GOT3 (cell line): ENCODE results near the gene EPB41L1.
A peak's percentile ranks its signal among the peaks of the same experiment; 100 is the strongest.
"Not testable (repeated sequence)": the region's sequence is repeated elsewhere in the genome, so short reads cannot be mapped to it uniquely, and the experiment has no call there.

ENCODE experiments used
- DNase-seq: peaks from one replicate; lab custom pipeline; 2025; ENCODE audit warnings: mixed read lengths; lab: John Stamatoyannopoulos, UW

Gene EPB41L1

GRCh38 chr20:36126836-36127527, 27.6 kb upstream of the EPB41L1 start:
- no peak for DNase-seq

- DNase-seq: peak; percentile 89
These were observed 25.9 kb upstream of the EPB41L1 start for GRCh38 chr20:36128463-36129159.

GRCh38 chr20:36129160-36129543, 25.4 kb upstream of the EPB41L1 start:
- DNase-seq: no peak

- no peak for DNase-seq
These were observed 24.1 kb upstream of the EPB41L1 start for GRCh38 chr20:36130390-36130789.

- no peak for DNase-seq
These were observed 21.7 kb upstream of the EPB41L1 start for GRCh38 chr20:36132802-36133211.

GRCh38 chr20:36133821-36134220, 20.7 kb upstream of the EPB41L1 start:
- no peak for DNase-seq

GRCh38 chr20:36135159-36135558, 19.4 kb upstream of the EPB41L1 start:
- DNase-seq: no peak

GRCh38 chr20:36135821-36136220, 18.7 kb upstream of the EPB41L1 start:
- DNase-seq: no peak

- DNase-seq: not testable (repeated sequence)
These were observed 17.2 kb upstream of the EPB41L1 start for GRCh38 chr20:36137313-36137712.

GRCh38 chr20:36141310-36141709, 13.2 kb upstream of the EPB41L1 start:
- DNase-seq: no peak

- no peak for DNase-seq
These were observed 10.2 kb upstream of the EPB41L1 start for GRCh38 chr20:36144336-36144735.

- DNase-seq: no peak
These were observed 8.4 kb upstream of the EPB41L1 start for GRCh38 chr20:36145877-36146707.

GRCh38 chr20:36147690-36148089, 6.8 kb upstream of the EPB41L1 start:
- no peak for DNase-seq

- DNase-seq: no peak
These were observed 6.1 kb upstream of the EPB41L1 start for GRCh38 chr20:36148439-36148838.

- DNase-seq: no peak
These were observed 5.5 kb upstream of the EPB41L1 start for GRCh38 chr20:36149012-36149411.

- no peak for DNase-seq
These were observed 5.1 kb upstream of the EPB41L1 start for GRCh38 chr20:36149469-36149868.

- DNase-seq: no peak
These were observed 4.1 kb upstream of the EPB41L1 start for GRCh38 chr20:36150489-36150846.

GRCh38 chr20:36150847-36151539, 3.5 kb upstream of the EPB41L1 start:
- DNase-seq: no peak

GRCh38 chr20:36152261-36152660, 2.3 kb upstream of the EPB41L1 start:
- DNase-seq: no peak

GRCh38 chr20:36153204-36153603, 1.3 kb upstream of the EPB41L1 start:
- no peak for DNase-seq

- no peak for DNase-seq
These were observed 522 bp upstream of the EPB41L1 start for GRCh38 chr20:36153736-36154699.
